HG03045 (cell line): ENCODE measurements around the gene RAX2.

Source experiments
- ATAC-seq: cut with Tn5 transposase; IDR thresholded peaks from one replicate; pipeline ENCODE4 v1.9.1; 2021; ENCODE audit warnings: mild to moderate bottlenecking, moderate library complexity; ENCODE audit not compliant: unreplicated experiment

Gene RAX2

DNA sequence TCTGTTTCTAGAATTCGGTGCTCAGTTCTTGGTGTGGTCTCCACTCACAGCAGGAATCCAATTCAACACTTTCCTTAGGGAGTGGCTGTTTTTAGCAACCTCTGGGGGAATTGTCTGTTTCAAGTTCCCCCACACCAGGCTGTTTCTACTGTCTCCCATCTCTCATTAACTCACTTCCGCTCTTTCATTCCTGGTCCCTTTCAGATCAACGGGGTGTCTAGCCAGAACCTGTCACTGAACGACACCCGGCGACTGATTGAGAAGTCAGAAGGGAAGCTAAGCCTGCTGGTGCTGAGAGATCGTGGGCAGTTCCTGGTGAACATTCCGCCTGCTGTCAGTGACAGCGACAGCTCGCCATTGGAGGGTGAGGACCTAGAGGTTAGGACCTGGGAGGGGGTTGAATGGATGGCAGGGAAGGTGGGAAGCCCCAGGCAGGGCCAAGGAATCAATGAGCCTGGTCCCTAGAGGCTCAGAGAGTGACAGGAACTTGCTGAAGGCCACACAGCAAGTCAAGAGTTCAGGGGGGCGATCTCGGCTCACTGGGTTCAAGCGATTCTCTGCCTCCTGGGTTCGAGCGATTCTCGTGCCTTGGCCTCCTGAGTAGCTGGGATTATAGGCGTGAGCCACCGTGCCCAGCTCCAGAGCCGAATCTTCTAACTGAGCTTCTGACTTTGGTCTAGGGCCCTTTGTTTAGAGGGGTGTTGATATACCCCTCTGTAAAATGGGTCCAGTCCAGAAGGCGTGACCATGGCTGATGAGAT is 38.3 kb downstream of the RAX2 start:
- no peak for ATAC-seq

DNA sequence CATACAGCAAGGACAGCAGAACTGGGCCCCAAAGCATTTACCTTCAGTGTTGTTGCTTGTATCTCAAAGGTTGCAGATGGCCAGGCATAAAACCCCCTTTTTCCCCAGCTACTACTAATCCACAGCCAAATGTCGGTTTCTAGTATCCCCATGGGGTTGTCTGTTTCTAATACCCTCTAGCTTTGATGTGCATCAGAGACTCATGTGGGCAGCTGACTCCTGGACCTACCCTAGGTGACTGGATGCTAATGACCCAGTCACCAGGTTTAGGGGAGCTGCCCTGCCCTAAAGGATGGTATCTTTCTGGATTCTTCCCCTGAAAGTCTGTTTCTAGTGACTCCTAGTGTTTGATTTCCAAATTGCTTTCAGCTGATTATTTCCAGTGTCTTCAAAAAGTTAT is 39.9 kb downstream of the RAX2 start:
- ATAC-seq: no peak

DNA sequence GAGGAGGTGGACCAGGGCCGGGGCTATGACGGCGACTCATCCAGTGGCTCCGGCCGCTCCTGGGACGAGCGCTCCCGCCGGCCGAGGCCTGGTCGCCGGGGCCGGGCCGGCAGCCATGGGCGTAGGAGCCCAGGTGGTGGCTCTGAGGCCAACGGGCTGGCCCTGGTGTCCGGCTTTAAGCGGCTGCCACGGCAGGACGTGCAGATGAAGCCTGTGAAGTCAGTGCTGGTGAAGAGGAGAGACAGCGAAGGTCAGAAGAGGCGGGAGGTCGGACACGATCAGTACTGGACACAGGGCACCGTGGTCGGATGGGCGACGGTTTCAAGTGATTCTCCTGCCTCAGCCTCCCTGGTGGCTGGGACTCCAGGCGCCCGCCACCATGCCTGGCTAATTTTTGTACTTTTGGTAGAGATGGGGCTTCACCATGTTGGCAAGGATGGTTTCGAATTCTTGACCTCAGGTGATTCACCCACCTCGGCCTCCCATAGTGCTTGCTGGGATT is 41.5 kb downstream of the RAX2 start:
- no peak for ATAC-seq

DNA sequence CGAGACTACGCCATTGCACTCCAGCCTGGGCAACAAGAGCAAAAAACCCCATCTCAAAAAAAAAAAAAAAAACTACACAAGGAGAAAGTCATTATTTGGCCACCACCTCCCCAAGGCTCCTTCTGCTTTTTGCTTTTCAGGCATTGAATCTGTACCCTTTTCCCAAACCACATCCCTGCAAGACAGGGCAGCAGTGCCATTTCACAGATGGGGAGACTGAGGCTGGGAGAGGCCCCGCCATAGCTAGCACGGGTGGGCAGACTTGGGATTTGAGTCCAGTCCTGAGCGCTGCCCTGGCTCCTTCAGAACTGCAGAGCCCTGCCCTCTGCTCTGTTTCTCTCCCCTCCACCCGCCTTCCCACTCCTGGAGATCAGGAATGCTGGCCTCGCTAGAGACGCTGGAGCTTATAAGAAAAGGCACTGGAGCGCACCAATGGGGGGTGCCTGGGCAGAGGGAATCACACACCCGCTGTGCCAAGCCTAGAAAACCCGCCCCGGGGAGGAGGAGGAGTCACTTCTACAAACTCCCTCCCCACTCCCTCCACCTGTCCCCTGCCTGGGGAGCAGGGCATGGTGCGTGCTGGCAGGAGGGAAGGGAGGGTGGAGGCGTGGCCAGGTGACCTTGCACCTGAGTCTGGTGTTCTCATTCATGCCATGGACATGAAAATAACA is 46.3 kb downstream of the RAX2 start:
- ATAC-seq: no peak

DNA sequence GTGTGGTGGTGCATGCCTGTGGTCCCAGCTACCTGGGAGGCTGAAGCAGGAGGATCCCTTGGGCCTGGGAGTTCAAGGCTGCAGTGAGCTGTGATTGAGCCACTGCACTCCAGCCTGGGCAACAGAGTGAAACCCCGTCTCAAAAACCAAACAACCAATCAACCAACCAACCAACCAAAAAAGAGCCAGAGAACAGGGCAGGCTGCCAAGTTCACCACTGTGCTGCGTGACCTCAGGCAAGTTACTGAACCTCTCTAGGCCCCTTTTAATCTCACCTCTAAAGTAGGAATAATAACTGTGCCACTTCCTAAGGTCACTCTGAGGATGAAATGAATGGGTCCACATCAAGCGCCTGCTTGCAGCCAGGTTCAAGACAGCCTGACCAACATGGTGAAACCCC is 46.9 kb downstream of the RAX2 start:
- no peak for ATAC-seq

DNA sequence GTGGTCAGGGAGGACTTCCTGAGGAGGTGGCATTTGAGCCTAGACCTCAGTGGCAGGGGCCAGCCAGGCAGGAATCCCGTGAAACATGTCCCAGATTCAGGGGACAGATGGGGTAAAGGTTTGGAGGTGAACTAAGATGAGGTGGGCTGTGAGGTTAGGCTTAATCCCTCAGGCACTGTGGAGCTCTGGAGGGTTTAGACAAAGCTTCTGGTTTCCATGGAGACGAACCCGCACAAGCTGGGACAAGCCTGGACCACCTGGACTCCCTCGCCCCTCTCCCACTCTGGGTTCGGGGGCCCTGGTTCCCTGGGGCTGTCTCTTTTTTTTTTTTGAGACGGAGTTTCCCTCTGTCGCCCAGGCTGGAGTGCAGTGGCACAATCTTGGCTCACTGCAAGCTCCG is 48.1 kb downstream of the RAX2 start:
- no peak for ATAC-seq

DNA sequence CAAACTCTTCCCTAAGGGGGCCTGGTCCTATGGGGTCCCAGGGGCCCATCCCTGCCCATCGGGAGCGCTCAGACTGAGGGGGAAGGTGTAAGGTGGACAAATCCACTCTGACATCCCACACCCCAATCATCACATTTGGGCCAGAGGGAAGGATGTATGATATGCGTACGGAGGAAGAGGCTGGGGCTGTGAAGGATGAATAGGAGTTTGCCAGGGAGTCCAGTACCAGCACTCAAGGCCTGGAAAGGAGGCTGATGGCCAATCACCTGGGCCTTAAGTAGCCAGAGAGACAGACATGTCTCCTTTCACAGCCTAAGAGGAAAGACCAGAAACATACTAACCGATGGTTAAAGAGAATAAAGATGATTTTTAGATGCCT is 48.9 kb downstream of the RAX2 start:
- no peak for ATAC-seq

DNA sequence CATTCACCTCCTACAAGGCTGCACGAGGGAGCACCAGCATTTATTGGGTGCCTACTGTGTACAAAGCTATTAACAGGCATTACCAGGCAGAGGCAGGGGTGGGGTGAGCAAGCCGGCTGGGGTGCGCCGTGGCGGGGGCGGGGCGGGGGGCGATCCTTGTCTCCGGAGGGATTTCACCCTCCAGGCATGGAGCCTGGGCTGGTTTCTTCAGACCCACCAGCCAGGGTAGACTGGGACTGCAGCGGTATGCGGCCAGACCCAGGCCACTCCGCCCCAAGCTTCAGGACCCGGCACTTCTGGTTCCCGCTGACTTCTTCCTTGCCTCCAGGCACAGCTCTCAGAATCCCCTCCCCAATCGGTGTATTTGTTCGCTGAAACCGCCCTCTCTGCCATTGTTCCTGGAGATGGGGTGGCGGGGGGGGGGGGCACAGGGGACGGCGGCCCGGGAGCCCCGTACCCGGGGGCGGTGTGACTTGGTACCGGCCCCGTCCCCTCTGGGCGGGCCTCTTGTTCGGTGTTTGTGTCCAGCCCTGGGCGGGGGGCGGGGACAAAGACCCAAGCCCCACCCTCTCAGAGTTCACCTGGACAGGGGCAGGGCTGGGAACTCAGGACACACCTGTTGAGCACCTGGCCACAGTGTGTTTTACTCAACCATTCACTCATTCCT is 49.5 kb downstream of the RAX2 start:
- ATAC-seq: no peak

DNA sequence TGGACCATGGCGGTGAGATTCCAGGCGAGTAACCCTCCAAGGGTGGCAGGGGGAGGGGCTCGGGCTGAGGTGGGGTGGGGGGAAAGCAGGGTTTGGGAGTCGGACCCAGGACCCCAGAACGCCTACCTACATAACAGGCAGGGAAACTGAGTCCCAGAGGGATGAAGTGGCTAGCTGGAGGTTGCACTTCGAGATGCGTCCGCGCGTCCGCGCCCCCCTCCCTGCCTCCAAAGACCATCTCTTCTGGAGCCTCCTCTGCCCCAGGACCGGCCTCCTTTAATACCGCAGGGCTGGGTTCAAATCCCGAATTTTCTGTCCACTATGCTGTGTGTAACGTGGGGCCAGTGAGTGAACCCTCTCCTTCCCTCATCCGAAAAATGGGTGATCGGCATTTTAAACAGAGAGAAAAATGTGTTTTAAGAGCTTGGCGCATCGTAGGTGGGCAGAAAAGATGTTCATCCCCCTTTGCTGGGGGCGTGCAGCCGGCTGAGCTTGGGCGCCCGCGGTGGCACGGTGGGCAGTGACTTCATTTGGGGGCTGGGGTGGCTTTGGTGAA is 50.1 kb downstream of the RAX2 start:
- no peak for ATAC-seq

DNA sequence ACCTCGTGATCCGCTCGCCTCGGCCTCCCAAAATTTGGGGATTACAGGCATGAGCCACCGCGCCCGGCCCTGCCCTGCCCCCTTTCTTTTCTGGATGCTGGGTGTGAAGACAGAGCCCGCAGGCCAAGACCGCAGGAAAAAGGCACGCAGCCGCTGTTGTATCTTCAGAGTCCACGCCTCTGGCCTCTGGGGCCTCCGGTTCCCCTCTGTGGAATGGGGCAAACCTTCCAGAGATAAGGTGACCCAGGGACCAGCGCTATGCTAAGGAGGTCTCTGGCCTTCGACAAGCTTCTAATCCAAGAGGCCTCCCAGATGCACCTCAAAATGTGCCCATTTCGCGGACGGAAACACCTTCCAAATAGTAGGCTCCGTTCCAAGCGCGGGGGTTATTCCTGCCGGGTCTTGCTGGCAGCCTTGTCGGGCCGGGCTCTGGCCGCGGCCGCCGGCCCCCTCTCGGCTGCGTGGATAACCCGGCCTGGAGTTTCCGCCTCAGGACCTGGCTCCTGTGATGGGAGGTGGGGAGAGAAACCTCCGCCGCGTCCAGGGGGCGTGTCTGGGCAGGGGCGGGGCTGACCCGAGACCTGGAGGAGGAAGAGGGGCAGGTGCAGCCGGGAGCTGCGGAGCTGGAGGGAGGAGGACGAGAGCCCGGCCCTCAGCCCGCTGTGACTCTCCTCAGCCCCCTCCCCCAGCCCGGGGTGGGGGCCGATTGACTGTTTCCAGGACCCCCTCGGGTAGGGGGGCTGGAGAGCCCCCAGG is 50.7 kb downstream of the RAX2 start:
- ATAC-seq: no peak

DNA sequence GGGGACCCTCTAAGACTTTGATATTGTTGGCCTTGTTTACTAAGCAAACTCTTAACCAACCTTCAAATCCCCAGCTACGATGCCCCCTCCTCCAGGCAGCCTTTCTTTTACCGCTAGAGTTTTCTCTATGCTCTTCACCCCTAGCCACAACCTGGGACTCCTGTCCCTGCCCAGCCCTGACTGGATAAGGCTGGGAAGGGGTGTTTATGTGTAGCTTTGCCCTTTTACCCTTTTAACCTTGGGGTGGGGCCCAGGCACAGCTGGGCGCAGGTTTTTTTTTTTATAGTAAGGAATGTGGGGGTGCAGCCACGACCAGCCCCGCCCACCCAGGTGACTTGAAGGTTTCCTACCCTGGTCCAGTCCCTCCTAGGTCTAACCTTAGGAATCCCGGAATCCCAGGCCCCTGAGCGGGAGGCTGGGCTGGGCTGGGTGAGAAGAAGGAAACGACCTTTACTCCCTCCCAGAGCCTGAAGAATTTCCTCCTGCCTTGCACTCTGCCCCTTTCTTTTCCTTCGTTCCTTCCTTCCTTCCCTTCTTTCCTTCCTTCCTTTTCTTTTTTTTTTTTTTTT is 51.6 kb downstream of the RAX2 start:
- ATAC-seq: no peak

DNA sequence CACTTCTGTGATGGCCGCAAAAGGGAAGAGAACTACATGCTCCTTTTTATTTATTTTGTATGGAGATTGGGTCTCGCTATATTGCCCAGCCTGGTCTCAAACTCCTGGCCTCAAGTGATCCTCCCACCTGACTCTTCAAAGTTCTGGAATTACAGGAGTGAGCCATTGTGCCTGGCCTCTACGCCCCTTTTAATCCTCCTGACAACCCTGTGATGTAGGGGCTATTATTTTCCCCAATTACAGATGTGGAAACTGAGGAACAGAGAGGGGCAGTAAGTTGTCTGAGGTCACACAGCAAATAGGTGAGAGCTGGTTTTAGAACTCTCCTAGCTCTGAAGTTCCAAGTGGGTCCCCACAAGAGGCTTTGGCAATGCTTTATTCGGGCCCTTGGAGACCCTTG is 52.2 kb downstream of the RAX2 start:
- ATAC-seq: no peak
